ENCODE data around the gene RFPL1.

- TF ChIP-seq CTCF (IDR thresholded peaks at IDR 0.05) (no peak), POLR2A (IDR thresholded peaks at IDR 0.05) (no peak)
Observed at GRCh38 chr22:29442976-29443375, 4.6 kb downstream of the RFPL1 start.
